Mucosa of descending colon (tissue), 3 donors: Measurements from ENCODE around the gene PXDN. TPM values are rescaled to one million over a fixed set of nuclear protein-coding genes. Genes with fewer than 3 reads are reported as not detected.
"Not testable (repeated sequence)": the region's sequence is repeated elsewhere in the genome, so short reads cannot be mapped to it uniquely, and the experiment has no call there.

Experiments
- ATAC-seq: fragments of 200-7000 bp; cut with Tn5 transposase; one replicate; pipeline ENCODE4 v1.9.1; 2020; ENCODE audit warnings: mild to moderate bottlenecking, moderate library complexity
- DNase-seq, 3 donors: peaks; one replicate each; pipeline ENCODE4 v3.0.0-alpha.2; 2020
- H3K36me3 ChIP-seq: fragments of 200-600 bp; one replicate; pipeline ENCODE4 v1.8.0; 2021; ENCODE audit warnings: low read depth, mild to moderate bottlenecking
- H3K4me1 ChIP-seq: fragments of 200-600 bp; one replicate; pipeline ENCODE4 v1.8.0; 2021; ENCODE audit warnings: low read depth, mild to moderate bottlenecking
- H3K4me3 ChIP-seq: fragments of 200-600 bp; one replicate; pipeline ENCODE4 v1.8.0; 2021; ENCODE audit warnings: mild to moderate bottlenecking
- H3K9me3 ChIP-seq: fragments of 200-600 bp; one replicate; pipeline ENCODE4 v1.8.0; 2021; ENCODE audit warnings: mild to moderate bottlenecking
- CTCF ChIP-seq: fragments of 200-600 bp; IDR thresholded peaks from one replicate; pipeline ENCODE4 v1.8.0; 2022; ENCODE audit warnings: antibody characterized with exemption, mild to moderate bottlenecking
- intact Hi-C, 2 donors: fragments of 100-400 bp; cut with DNase I in 1 of 2; cut with micrococcal nuclease in 1 of 2; formaldehyde crosslinking; loops; one replicate each; pipeline versions ENCODE4 v1.11.0 to v1.11.1; 2022; cut with DNase I, micrococcal nuclease
- total RNA-seq, 3 donors: library from RNA; stranded (reverse); fragmentation: NEBNext Ultra II Directional in 2 of 3; extraction: Animal tissue kit (Norgen Biotek cat#: 25700) in 2 of 3; gene quantifications; one replicate each; pipeline versions ENCODE4 v1.2.1 to v1.2.4, GENCODE V29; 2021 to 2023
- donor health status: DM: no; HTN: no; CAD: no; lungs with moderate emphysema.
- donor health status: DM: no; HTN: no; CAD: no.
- donor health status: DM: no; HTN: yes; CAD: no.

PXDN gene
- total RNA-seq, 3 donors from 2014 or later, result 9.3 to 52.4 (median 11.9) TPM

- no peak for ATAC-seq
- TF ChIP-seq CTCF, result no peak
- H3K4me1 ChIP-seq, result peaks cover 15% of the 10 kb centered on the region
Measured at GRCh38 chr2:1705557-1706076, 38.7 kb downstream of the PXDN start.

GRCh38 chr2:1704631-1705556 lies 39.4 kb downstream of the PXDN start:
- Histone ChIP-seq H3K4me1 (peaks cover 15% of the 10 kb centered on the region), H3K4me3 (no peak overlapping the region), H3K9me3 (no peaks in the 10 kb centered on the region), H3K36me3 (no peaks in the 10 kb centered on the region)
- ATAC-seq (peak; percentile 21), DNase-seq (no peak)
- intact Hi-C loops, result no loop called here
- no peak for TF ChIP-seq CTCF

More at GRCh38 chr2:1705557-1706076, 38.7 kb downstream of the PXDN start:
- no peak overlapping the region for H3K4me3 ChIP-seq
- intact Hi-C loops, result no loop called here
- H3K9me3 ChIP-seq, result no peaks in the 10 kb centered on the region
- DNase-seq, result no peak
- H3K36me3 ChIP-seq, result no peaks in the 10 kb centered on the region

- ATAC-seq (no peak), DNase-seq (no peak)
- intact Hi-C loops, result no loop called here
- Histone ChIP-seq H3K36me3 (no peaks in the 10 kb centered on the region), H3K4me3 (no peak overlapping the region), H3K4me1 (peaks cover 3% of the 10 kb centered on the region), H3K9me3 (no peaks in the 10 kb centered on the region)
- no peak for TF ChIP-seq CTCF
Measured at GRCh38 chr2:1702186-1702565, 42.1 kb downstream of the PXDN start.

- Histone ChIP-seq H3K36me3 (no peaks in the 10 kb centered on the region), H3K4me3 (no peak overlapping the region), H3K4me1 (peaks cover 3% of the 10 kb centered on the region), H3K9me3 (no peaks in the 10 kb centered on the region)
- DNase-seq (no peak), ATAC-seq (no peak)
- intact Hi-C loops, result no loop called here
- no peak for TF ChIP-seq CTCF
Measured at GRCh38 chr2:1701556-1702185, 42.6 kb downstream of the PXDN start.

- Histone ChIP-seq H3K9me3 (no peaks in the 10 kb centered on the region), H3K36me3 (no peaks in the 10 kb centered on the region), H3K4me1 (peaks cover 3% of the 10 kb centered on the region), H3K4me3 (no peak overlapping the region)
- no peak for TF ChIP-seq CTCF
- DNase-seq (no peak), ATAC-seq (no peak)
- intact Hi-C loops, result no loop called here
Measured at GRCh38 chr2:1701020-1701419, 43.3 kb downstream of the PXDN start.

GRCh38 chr2:1700427-1700826 lies 43.9 kb downstream of the PXDN start:
- ATAC-seq, H3K4me3 ChIP-seq, H3K9me3 ChIP-seq, H3K4me1 ChIP-seq, intact Hi-C loops, DNase-seq, H3K36me3 ChIP-seq: not testable (repeated sequence)
